Activated naive CD8-positive, alpha-beta T cell treated with anti-CD3 and anti-CD28 coated beads, Interleukin-2, amount 10 ng/mL, durations not matched to agents 7 days and 5 days (primary cell): Measurements from ENCODE around the gene LY6G6C. TPM values are rescaled to one million over a fixed set of nuclear protein-coding genes. Genes with fewer than 3 reads are reported as not detected.
"Not testable (repeated sequence)": the region's sequence is repeated elsewhere in the genome, so short reads cannot be mapped to it uniquely, and the experiment has no call there.

Source experiments
- ATAC-seq: fragments of 150-1000 bp; cut with Tn5 transposase; one replicate; pipeline ENCODE4 v1.10.0; 2021; ENCODE audit warnings: low read depth, moderate library complexity
- POLR2A ChIA-PET: fragments of 350-600 bp; sonication (Branson Sonifier 250); formaldehyde crosslinking; loops from one replicate; lab custom pipeline; 2021; ENCODE audit warnings: antibody characterized with exemption; lab: Charles Lee
- DNase-seq: peaks from one replicate; pipeline ENCODE4 v3.0.0; 2021
- H3K27ac Mint-ChIP-seq: one replicate; pipeline ENCODE4 v1.8.0; 2022; ENCODE audit warnings: mild to moderate bottlenecking, mixed read lengths
- H3K27me3 Mint-ChIP-seq: one replicate; pipeline ENCODE4 v1.8.0; 2022; ENCODE audit warnings: mild to moderate bottlenecking, moderate library complexity, mixed read lengths
- H3K36me3 Mint-ChIP-seq: one replicate; pipeline ENCODE4 v1.8.0; 2021; ENCODE audit warnings: mild to moderate bottlenecking, mixed read lengths
- H3K4me1 Mint-ChIP-seq: one replicate; pipeline ENCODE4 v1.8.0; 2021; ENCODE audit warnings: mixed read lengths
- H3K4me3 Mint-ChIP-seq: one replicate; pipeline ENCODE4 v1.8.0; 2022; ENCODE audit warnings: mild to moderate bottlenecking, moderate library complexity, mixed read lengths
- H3K9me3 Mint-ChIP-seq: one replicate; pipeline ENCODE4 v1.8.0; 2021; ENCODE audit warnings: mixed read lengths
- total RNA-seq, 2 experiments: library from RNA; stranded (reverse); gene quantifications; one replicate each; pipeline ENCODE4 v1.2.3, GENCODE V29; 2021

The LY6G6C gene
- total RNA-seq, 2 experiments from 2014 or later: not detected

GRCh38 chr6:31718265-31718664, 3.3 kb downstream of the LY6G6C start:
- no peak for ATAC-seq
- POLR2A ChIA-PET: interaction anchor here (0.6 kb wide), 1 partner anchor 14 kb away, joined by 3 read pairs; no protein-coding TSS in a partner anchor
- no peaks in the 10 kb centered on the region for H3K36me3 Mint-ChIP-seq
- no peak overlapping the region for H3K27ac Mint-ChIP-seq
- H3K9me3 Mint-ChIP-seq: no peaks in the 10 kb centered on the region
- no peak overlapping the region for H3K4me3 Mint-ChIP-seq
- H3K27me3 Mint-ChIP-seq: peaks cover 11% of the 10 kb centered on the region
- H3K4me1 Mint-ChIP-seq: peaks cover 4% of the 10 kb centered on the region
- no peak for DNase-seq

DNA sequence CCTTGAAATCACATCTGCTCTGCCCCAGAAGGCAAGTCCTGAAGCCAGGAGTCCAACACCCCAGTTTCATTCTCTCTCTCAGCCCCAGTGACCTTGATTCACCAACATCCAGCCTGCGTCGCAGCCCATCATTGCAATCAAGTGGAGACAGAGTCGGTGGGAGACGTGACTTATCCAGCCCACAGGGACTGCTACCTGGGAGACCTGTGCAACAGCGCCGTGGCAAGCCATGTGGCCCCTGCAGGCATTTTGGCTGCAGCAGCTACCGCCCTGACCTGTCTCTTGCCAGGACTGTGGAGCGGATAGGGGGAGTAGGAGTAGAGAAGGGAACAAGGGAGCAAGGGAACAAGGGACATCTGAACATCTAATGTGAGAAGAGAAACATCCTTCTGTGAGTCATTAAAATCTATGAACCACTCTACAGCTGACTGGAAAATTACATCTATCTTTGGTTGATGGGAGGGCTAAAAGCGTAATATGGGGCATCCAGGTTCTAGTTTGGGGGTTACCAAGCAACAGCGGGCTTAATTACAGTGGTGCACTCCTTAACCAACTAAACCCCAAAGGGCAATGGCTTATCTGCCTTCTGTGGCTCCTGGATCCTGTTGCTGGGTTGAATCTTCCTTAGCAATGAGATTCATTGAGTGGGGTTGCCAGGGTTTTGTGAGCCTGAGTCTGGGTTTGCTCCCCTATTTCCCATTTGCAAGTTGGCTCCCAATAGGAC, 3.9 kb downstream of the LY6G6C start:
- POLR2A ChIA-PET: interaction anchor here (0.5 to 0.6 kb wide), 2 partner anchors 13 to 64 kb away, joined by 3 to 4 read pairs; no protein-coding TSS in a partner anchor
- no peak overlapping the region for H3K4me3 Mint-ChIP-seq
- H3K4me1 Mint-ChIP-seq: peaks cover 2% of the 10 kb centered on the region
- no peak overlapping the region for H3K27ac Mint-ChIP-seq
- no peaks in the 10 kb centered on the region for H3K9me3 Mint-ChIP-seq
- DNase-seq (no peak), ATAC-seq (no peak)
- peaks cover 14% of the 10 kb centered on the region for H3K27me3 Mint-ChIP-seq
- H3K36me3 Mint-ChIP-seq: no peaks in the 10 kb centered on the region

- DNase-seq (no peak), ATAC-seq (no peak)
- no peak within 1 kb of the TSS for H3K4me3 Mint-ChIP-seq
- POLR2A ChIA-PET: interaction anchor here (0.6 to 1.4 kb wide), 2 partner anchors 9 to 257 kb away, joined by 3 to 4 read pairs; partner anchors contain the start of genes DXO and LY6G6F
- H3K27ac Mint-ChIP-seq: no peak within 1 kb of the TSS
- H3K4me1 Mint-ChIP-seq: peaks cover 15% of the 10 kb centered on the region
- peaks cover 20% of the 10 kb centered on the region for H3K27me3 Mint-ChIP-seq
- no peaks in the 10 kb centered on the region for H3K9me3 Mint-ChIP-seq
- no peaks in the 10 kb centered on the region for H3K36me3 Mint-ChIP-seq
These were observed 6.3 kb downstream of the LY6G6C start, which contains the start of gene LY6G6D for GRCh38 chr6:31715022-31715958. Gene LY6G6D, plus strand, starts transcription at chr6:31715348. Its CDS starts 8 bp downstream, at chr6:31715356.

- Mint-ChIP-seq H3K4me1 (peaks cover 15% of the 10 kb centered on the region), H3K9me3 (no peaks in the 10 kb centered on the region), H3K27me3 (peaks cover 17% of the 10 kb centered on the region), H3K27ac (peak overlapping the region; percentile 25), H3K36me3 (no peaks in the 10 kb centered on the region), H3K4me3 (no peak overlapping the region)
- DNase-seq (no peak), ATAC-seq (no peak)
- POLR2A ChIA-PET: interaction anchor here (0.8 to 1.0 kb wide), 3 partner anchors 9 to 26 kb away, joined by 3 to 7 read pairs (median 3); partner anchors contain the start of genes ABHD16A, MPIG6B and MSH5
These were observed 7.4 kb downstream of the LY6G6C start for GRCh38 chr6:31713991-31714684.

GRCh38 chr6:31713465-31713864, 8.1 kb downstream of the LY6G6C start:
- DNase-seq (no peak), ATAC-seq (no peak)
- POLR2A ChIA-PET: interaction anchor here (0.8 to 0.9 kb wide), 2 partner anchors 10 to 27 kb away, joined by 3 to 7 read pairs; partner anchors contain the start of genes MPIG6B and MSH5
- peaks cover 13% of the 10 kb centered on the region for H3K4me1 Mint-ChIP-seq
- H3K4me3 Mint-ChIP-seq: no peak overlapping the region
- no peak overlapping the region for H3K27ac Mint-ChIP-seq
- peaks cover 17% of the 10 kb centered on the region for H3K27me3 Mint-ChIP-seq
- H3K36me3 Mint-ChIP-seq: no peaks in the 10 kb centered on the region
- H3K9me3 Mint-ChIP-seq: no peaks in the 10 kb centered on the region

- ATAC-seq (peak; percentile 49), DNase-seq (no peak)
- no peaks in the 10 kb centered on the region for H3K9me3 Mint-ChIP-seq
- no peak overlapping the region for H3K27ac Mint-ChIP-seq
- POLR2A ChIA-PET: interaction anchor here (0.6 kb wide), 1 partner anchor 186 kb away, joined by 3 read pairs; no protein-coding TSS in a partner anchor
- H3K27me3 Mint-ChIP-seq: peaks cover 15% of the 10 kb centered on the region
- H3K36me3 Mint-ChIP-seq: no peaks in the 10 kb centered on the region
- H3K4me1 Mint-ChIP-seq: peaks cover 13% of the 10 kb centered on the region
- no peak overlapping the region for H3K4me3 Mint-ChIP-seq
These were observed 9.2 kb downstream of the LY6G6C start for GRCh38 chr6:31712296-31712695.

DNA sequence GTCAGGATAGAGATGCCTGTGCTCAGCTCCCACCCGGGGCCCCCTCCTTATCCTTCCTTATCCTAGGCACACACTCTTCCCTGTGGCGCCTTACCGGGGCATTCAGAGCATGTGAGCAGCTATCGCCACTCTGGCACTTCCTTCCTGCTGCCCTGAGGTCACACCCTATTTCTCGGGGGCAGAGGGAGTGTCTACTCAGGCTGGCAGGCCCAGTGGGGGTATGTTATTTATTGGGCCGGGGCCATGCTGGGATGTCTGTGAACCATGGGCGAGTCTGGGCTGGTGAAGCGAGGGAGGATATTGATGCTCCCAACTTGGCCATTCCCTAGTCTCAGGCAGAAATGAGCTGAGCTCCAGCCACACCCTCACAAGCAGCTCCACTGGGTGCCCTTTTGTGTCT, 10.3 kb downstream of the LY6G6C start:
- ATAC-seq: peak; percentile 53
- POLR2A ChIA-PET: interaction anchor here (0.6 to 1.0 kb wide), 4 partner anchors 8 to 27 kb away, joined by 3 read pairs; partner anchors contain the start of genes ABHD16A and MPIG6B
- no peak for DNase-seq
- Mint-ChIP-seq H3K27me3 (peaks cover 14% of the 10 kb centered on the region), H3K4me3 (peak overlapping the region; percentile 35), H3K36me3 (no peaks in the 10 kb centered on the region), H3K4me1 (peaks cover 13% of the 10 kb centered on the region), H3K27ac (no peak overlapping the region), H3K9me3 (no peaks in the 10 kb centered on the region)

DNA sequence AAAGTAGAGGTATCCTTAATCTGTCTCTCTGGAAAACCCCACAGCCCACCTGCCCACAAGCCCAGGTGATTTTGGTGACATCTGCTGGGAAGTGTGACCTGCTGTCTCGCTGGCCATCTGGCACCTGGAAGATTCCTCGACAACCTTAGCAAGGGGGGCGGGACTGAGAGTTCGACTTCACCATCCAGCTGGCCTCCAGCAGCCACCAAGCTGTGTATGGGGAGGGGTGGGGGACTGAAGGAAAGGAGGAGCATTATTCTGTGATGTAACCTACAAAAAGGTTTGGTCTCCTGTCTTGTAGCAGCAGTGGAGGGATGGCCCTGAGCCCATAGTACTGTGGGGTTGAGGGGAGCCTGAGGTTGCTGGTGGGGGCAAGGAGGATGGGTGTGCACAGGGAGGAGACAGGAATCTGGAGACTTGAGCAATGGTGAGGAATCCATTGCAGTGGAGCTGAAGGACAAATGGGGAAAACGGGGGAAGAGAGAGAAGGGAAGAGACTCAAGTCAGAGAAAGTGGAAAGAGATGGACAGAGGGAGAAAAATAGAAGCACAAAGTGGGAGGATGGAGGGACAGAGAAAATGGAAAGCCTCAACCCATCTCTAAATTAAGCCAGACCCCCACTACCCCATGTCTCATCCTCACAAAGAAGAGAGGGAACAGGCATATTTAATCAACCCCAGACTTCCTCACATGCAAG, 10.9 kb downstream of the LY6G6C start:
- Mint-ChIP-seq H3K4me3 (no peak overlapping the region), H3K27ac (peak overlapping the region; percentile 77), H3K9me3 (no peaks in the 10 kb centered on the region), H3K36me3 (no peaks in the 10 kb centered on the region), H3K27me3 (peaks cover 14% of the 10 kb centered on the region), H3K4me1 (peaks cover 13% of the 10 kb centered on the region)
- no peak for ATAC-seq
- POLR2A ChIA-PET: interaction anchor here (0.9 to 1.0 kb wide), 2 partner anchors 7 to 12 kb away, joined by 3 read pairs; partner anchors contain the start of genes ABHD16A and MPIG6B
- DNase-seq: no peak

- H3K27ac Mint-ChIP-seq, DNase-seq, POLR2A ChIA-PET, H3K9me3 Mint-ChIP-seq, ATAC-seq, H3K36me3 Mint-ChIP-seq, H3K4me3 Mint-ChIP-seq: not testable (repeated sequence)
- peaks cover 13% of the 10 kb centered on the region for H3K4me1 Mint-ChIP-seq
- H3K27me3 Mint-ChIP-seq: peaks cover 12% of the 10 kb centered on the region
These were observed 12.4 kb downstream of the LY6G6C start for GRCh38 chr6:31709157-31709556.

DNA sequence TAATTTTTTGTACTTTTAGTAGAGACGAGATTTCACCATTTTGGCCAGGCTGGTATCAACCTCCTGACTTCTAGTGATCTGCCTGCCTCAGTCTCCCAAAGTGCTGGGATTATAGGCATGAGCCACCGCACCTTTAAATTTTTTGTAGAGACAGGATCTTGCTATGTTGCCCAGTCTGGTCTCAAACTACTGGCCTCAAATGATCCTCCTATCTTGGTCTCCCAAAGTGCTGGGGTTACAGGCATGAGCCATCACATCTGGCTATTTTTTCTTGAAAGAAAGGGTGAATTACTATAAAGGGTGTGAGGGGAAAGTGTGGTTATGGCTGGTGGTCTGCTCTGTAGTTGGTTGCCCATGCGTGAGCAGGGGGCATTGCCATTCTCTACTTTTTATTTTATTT, 13.3 kb downstream of the LY6G6C start:
- Mint-ChIP-seq H3K9me3 (no peaks in the 10 kb centered on the region), H3K27ac (no peak overlapping the region), H3K4me1 (peaks cover 19% of the 10 kb centered on the region), H3K27me3 (peaks cover 9% of the 10 kb centered on the region), H3K4me3 (no peak overlapping the region), H3K36me3 (no peaks in the 10 kb centered on the region)
- ATAC-seq: no peak
- POLR2A ChIA-PET: no interaction called here
- no peak for DNase-seq

DNA sequence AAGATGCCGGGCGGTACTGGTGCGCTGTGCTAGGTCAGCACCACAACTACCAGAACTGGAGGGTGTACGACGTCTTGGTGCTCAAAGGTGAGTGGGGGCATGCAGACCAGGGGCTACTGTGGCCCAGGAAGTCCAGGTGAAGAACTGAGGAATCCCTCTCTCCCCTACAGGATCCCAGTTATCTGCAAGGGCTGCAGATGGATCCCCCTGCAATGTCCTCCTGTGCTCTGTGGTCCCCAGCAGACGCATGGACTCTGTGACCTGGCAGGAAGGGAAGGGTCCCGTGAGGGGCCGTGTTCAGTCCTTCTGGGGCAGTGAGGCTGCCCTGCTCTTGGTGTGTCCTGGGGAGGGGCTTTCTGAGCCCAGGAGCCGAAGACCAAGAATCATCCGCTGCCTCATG, 13.8 kb downstream of the LY6G6C start:
- no peaks in the 10 kb centered on the region for H3K9me3 Mint-ChIP-seq
- H3K4me1 Mint-ChIP-seq: peaks cover 19% of the 10 kb centered on the region
- ATAC-seq (no peak), DNase-seq (no peak)
- H3K27me3 Mint-ChIP-seq: peaks cover 6% of the 10 kb centered on the region
- H3K27ac Mint-ChIP-seq: no peak overlapping the region
- H3K4me3 Mint-ChIP-seq: no peak overlapping the region
- H3K36me3 Mint-ChIP-seq: no peaks in the 10 kb centered on the region
- POLR2A ChIA-PET: interaction anchor here (0.7 kb wide), 1 partner anchor 128 kb away, joined by 3 read pairs; no protein-coding TSS in a partner anchor

- H3K4me1 Mint-ChIP-seq: peaks cover 20% of the 10 kb centered on the region
- no peak within 1 kb of the TSS for H3K4me3 Mint-ChIP-seq
- peaks cover 3% of the 10 kb centered on the region for H3K27me3 Mint-ChIP-seq
- H3K36me3 Mint-ChIP-seq: no peaks in the 10 kb centered on the region
- H3K27ac Mint-ChIP-seq: no peak within 1 kb of the TSS
- DNase-seq (no peak), ATAC-seq (no peak)
- H3K9me3 Mint-ChIP-seq: no peaks in the 10 kb centered on the region
- POLR2A ChIA-PET: interaction anchor here (0.9 to 5.4 kb wide), 2 partner anchors 9 to 32 kb away, joined by 3 to 34 read pairs; partner anchors contain the start of genes LY6G6D and MSH5
These were observed 14.9 kb downstream of the LY6G6C start, which contains the start of gene LY6G6F for GRCh38 chr6:31706599-31706998. Gene LY6G6F, plus strand, starts transcription at chr6:31706866. Its CDS starts 41 bp downstream, at chr6:31706907.
